GM12878 (cell line): ENCODE measurements around the gene GTF3C1.

Experiments
- KLF5 ChIP-seq: fragments of 450-650 bp; IDR thresholded peaks from 2 replicates; pipeline ENCODE4 v1.6.1; 2014; ENCODE audit warnings: mild to moderate bottlenecking; ENCODE audit not compliant: partially characterized antibody
- POLR2A ChIP-seq: IDR thresholded peaks from 2 replicates; pipeline ENCODE4 v1.6.1; 2011; ENCODE audit warnings: low read depth, mild to moderate bottlenecking, low read length
- POLR2AphosphoS5 ChIP-seq: IDR thresholded peaks from 2 replicates; pipeline ENCODE4 v1.6.1; 2011; ENCODE audit warnings: mild to moderate bottlenecking, low read length, inconsistent platforms
- RBBP5 ChIP-seq: fragments of 200-600 bp; sonication (generic); conservative IDR thresholded peaks from 2 replicates; pipeline ENCODE4 v1.6.1; 2016
- TAF1 ChIP-seq: IDR thresholded peaks from 2 replicates; pipeline ENCODE4 v1.6.1; 2011; ENCODE audit warnings: mild to moderate bottlenecking, low read depth, low read length, borderline replicate concordance
- YY1 ChIP-seq: IDR thresholded peaks from 2 replicates; pipeline ENCODE4 v1.6.1; 2011; ENCODE audit warnings: low read depth, mild to moderate bottlenecking, low read length
- ZBTB40 ChIP-seq: fragments of 450-650 bp; IDR thresholded peaks from 2 replicates; pipeline ENCODE4 v1.6.1; 2016; ENCODE audit warnings: mild to moderate bottlenecking, moderate library complexity, borderline replicate concordance
- ZNF274 ChIP-seq: IDR thresholded peaks from one replicate; pipeline ENCODE4 v1.8.0; 2011; ENCODE audit not compliant: insufficient read length, insufficient read depth
- TF ChIP-seq, protein P1 (sequence below), 3 experiments: IDR thresholded peaks in 2 of 3; conservative IDR thresholded peaks in 1 of 3; 2 replicates each; pipeline ENCODE4 v1.5.1; 2011; ENCODE audit warnings: low read depth in 3 of 3, low read length in 3 of 3, mild to moderate bottlenecking in 3 of 3, control low read depth in 2 of 3, moderate library complexity in 2 of 3, inconsistent platforms in 1 of 3, mixed read lengths in 1 of 3; ENCODE audit not compliant: control insufficient read depth in 2 of 3, insufficient read depth in 1 of 3; ENCODE audit errors: extremely low read depth in 1 of 3
- TF ChIP-seq, protein P2 (sequence below): IDR thresholded peaks from 2 replicates; pipeline ENCODE4 v1.6.1; 2011; ENCODE audit warnings: mild to moderate bottlenecking, low read depth, low read length, moderate library complexity; ENCODE audit not compliant: insufficient replicate concordance
- TF ChIP-seq, protein P3 (sequence below): fragments of 450-650 bp; IDR thresholded peaks from 2 replicates; pipeline ENCODE4 v1.6.1; 2017; ENCODE audit warnings: mild to moderate bottlenecking, moderate library complexity
- TF ChIP-seq, protein P4 (sequence below): IDR thresholded peaks from 2 replicates; pipeline ENCODE4 v1.6.1; 2012; ENCODE audit warnings: mild to moderate bottlenecking, low read depth, low read length

DNA sequence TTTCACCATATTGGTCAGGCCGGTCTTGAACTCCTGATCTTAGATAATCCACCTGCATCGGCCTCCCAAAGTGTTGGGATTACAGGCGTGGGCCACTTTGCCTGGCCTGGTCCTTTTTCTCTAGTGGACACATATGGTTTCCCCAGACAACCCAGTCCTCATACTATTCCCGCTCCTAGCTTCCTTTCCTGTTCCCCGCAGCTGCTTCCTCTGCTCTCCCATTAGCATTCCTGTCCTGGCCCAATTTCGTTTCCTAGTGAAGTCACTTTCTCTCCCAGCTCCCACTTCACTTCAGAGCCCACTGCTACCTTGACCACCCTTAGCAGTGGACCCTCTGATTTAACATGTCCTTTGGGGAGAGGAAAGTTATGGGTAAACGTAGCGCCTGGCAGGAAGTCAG is 11.5 kb upstream of the GTF3C1 start:
- TF ChIP-seq YY1 (no peak), POLR2A (no peak), RBBP5 (no peak), POLR2AphosphoS5 (no peak), ZNF274 (no peak), TAF1 (no peak), KLF5 (no peak), ZBTB40 (no peak)
- TF ChIP-seq, protein P1, sequence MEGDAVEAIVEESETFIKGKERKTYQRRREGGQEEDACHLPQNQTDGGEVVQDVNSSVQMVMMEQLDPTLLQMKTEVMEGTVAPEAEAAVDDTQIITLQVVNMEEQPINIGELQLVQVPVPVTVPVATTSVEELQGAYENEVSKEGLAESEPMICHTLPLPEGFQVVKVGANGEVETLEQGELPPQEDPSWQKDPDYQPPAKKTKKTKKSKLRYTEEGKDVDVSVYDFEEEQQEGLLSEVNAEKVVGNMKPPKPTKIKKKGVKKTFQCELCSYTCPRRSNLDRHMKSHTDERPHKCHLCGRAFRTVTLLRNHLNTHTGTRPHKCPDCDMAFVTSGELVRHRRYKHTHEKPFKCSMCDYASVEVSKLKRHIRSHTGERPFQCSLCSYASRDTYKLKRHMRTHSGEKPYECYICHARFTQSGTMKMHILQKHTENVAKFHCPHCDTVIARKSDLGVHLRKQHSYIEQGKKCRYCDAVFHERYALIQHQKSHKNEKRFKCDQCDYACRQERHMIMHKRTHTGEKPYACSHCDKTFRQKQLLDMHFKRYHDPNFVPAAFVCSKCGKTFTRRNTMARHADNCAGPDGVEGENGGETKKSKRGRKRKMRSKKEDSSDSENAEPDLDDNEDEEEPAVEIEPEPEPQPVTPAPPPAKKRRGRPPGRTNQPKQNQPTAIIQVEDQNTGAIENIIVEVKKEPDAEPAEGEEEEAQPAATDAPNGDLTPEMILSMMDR (IDR thresholded peaks at IDR 0.05 in 2 of 3, conservative IDR thresholded peaks at IDR 0.05 in 1 of 3; ENCODE audit: control insufficient read depth in 2 of 3, extremely low read depth in 1 of 3, insufficient read depth in 1 of 3, low read depth in 3 of 3, low read length in 3 of 3): no peak
- TF ChIP-seq, protein P2, sequence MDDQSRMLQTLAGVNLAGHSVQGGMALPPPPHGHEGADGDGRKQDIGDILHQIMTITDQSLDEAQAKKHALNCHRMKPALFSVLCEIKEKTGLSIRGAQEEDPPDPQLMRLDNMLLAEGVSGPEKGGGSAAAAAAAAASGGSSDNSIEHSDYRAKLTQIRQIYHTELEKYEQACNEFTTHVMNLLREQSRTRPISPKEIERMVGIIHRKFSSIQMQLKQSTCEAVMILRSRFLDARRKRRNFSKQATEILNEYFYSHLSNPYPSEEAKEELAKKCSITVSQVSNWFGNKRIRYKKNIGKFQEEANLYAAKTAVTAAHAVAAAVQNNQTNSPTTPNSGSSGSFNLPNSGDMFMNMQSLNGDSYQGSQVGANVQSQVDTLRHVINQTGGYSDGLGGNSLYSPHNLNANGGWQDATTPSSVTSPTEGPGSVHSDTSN: no peak
- TF ChIP-seq, protein P3, sequence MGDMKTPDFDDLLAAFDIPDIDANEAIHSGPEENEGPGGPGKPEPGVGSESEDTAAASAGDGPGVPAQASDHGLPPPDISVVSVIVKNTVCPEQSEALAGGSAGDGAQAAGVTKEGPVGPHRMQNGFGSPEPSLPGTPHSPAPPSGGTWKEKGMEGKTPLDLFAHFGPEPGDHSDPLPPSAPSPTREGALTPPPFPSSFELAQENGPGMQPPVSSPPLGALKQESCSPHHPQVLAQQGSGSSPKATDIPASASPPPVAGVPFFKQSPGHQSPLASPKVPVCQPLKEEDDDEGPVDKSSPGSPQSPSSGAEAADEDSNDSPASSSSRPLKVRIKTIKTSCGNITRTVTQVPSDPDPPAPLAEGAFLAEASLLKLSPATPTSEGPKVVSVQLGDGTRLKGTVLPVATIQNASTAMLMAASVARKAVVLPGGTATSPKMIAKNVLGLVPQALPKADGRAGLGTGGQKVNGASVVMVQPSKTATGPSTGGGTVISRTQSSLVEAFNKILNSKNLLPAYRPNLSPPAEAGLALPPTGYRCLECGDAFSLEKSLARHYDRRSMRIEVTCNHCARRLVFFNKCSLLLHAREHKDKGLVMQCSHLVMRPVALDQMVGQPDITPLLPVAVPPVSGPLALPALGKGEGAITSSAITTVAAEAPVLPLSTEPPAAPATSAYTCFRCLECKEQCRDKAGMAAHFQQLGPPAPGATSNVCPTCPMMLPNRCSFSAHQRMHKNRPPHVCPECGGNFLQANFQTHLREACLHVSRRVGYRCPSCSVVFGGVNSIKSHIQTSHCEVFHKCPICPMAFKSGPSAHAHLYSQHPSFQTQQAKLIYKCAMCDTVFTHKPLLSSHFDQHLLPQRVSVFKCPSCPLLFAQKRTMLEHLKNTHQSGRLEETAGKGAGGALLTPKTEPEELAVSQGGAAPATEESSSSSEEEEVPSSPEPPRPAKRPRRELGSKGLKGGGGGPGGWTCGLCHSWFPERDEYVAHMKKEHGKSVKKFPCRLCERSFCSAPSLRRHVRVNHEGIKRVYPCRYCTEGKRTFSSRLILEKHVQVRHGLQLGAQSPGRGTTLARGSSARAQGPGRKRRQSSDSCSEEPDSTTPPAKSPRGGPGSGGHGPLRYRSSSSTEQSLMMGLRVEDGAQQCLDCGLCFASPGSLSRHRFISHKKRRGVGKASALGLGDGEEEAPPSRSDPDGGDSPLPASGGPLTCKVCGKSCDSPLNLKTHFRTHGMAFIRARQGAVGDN: no peak
- TF ChIP-seq, protein P4, sequence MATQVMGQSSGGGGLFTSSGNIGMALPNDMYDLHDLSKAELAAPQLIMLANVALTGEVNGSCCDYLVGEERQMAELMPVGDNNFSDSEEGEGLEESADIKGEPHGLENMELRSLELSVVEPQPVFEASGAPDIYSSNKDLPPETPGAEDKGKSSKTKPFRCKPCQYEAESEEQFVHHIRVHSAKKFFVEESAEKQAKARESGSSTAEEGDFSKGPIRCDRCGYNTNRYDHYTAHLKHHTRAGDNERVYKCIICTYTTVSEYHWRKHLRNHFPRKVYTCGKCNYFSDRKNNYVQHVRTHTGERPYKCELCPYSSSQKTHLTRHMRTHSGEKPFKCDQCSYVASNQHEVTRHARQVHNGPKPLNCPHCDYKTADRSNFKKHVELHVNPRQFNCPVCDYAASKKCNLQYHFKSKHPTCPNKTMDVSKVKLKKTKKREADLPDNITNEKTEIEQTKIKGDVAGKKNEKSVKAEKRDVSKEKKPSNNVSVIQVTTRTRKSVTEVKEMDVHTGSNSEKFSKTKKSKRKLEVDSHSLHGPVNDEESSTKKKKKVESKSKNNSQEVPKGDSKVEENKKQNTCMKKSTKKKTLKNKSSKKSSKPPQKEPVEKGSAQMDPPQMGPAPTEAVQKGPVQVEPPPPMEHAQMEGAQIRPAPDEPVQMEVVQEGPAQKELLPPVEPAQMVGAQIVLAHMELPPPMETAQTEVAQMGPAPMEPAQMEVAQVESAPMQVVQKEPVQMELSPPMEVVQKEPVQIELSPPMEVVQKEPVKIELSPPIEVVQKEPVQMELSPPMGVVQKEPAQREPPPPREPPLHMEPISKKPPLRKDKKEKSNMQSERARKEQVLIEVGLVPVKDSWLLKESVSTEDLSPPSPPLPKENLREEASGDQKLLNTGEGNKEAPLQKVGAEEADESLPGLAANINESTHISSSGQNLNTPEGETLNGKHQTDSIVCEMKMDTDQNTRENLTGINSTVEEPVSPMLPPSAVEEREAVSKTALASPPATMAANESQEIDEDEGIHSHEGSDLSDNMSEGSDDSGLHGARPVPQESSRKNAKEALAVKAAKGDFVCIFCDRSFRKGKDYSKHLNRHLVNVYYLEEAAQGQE: no peak
